ENCODE measurements around the gene FCRL6.

Gene FCRL6

GRCh38 chr1:159831412-159832141 is 29.4 kb downstream of the FCRL6 start:
- H3K4me3 ChIP-seq (ENCODE audit: low read depth, low read length), result no peak overlapping the region
- no peaks in the 10 kb centered on the region for H3K9me3 ChIP-seq
- TF ChIP-seq CTCF (IDR thresholded peaks at IDR 0.05; ENCODE audit: low read depth, low read length), result no peak
- H3K27me3 ChIP-seq, result no peaks in the 10 kb centered on the region
- DNase-seq, result no peak
- H3K4me1 ChIP-seq, result no peaks in the 10 kb centered on the region; the same call in 1 of the 2 replicates
- H3K36me3 ChIP-seq, result no peaks in the 10 kb centered on the region

GRCh38 chr1:159832309-159832708 is 30.1 kb downstream of the FCRL6 start:
- TF ChIP-seq CTCF (IDR thresholded peaks at IDR 0.05; ENCODE audit: low read depth, low read length), result no peak
- H3K9me3 ChIP-seq, result no peaks in the 10 kb centered on the region
- no peaks in the 10 kb centered on the region for H3K27me3 ChIP-seq
- no peak overlapping the region for H3K4me3 ChIP-seq (ENCODE audit: low read depth, low read length)
- DNase-seq, result no peak
- no peaks in the 10 kb centered on the region for H3K36me3 ChIP-seq
- H3K4me1 ChIP-seq, result no peaks in the 10 kb centered on the region; the same call in 1 of the 2 replicates

GRCh38 chr1:159835356-159835755 is 33.2 kb downstream of the FCRL6 start:
- DNase-seq, result no peak
- Histone ChIP-seq H3K4me3 (ENCODE audit: low read depth, low read length) (no peak overlapping the region), H3K9me3 (no peaks in the 10 kb centered on the region), H3K36me3 (no peaks in the 10 kb centered on the region), H3K27me3 (no peaks in the 10 kb centered on the region), H3K4me1 (no peaks in the 10 kb centered on the region; the same call in 1 of the 2 replicates)
- no peak for TF ChIP-seq CTCF (IDR thresholded peaks at IDR 0.05; ENCODE audit: low read depth, low read length)

- TF ChIP-seq CTCF (IDR thresholded peaks at IDR 0.05; ENCODE audit: low read depth, low read length), result peak; percentile 44
- Histone ChIP-seq H3K4me1 (no peaks in the 10 kb centered on the region; the same call in 1 of the 2 replicates), H3K4me3 (ENCODE audit: low read depth, low read length) (no peak overlapping the region), H3K9me3 (no peaks in the 10 kb centered on the region), H3K36me3 (no peaks in the 10 kb centered on the region), H3K27me3 (no peaks in the 10 kb centered on the region)
- no peak for DNase-seq
Observed at GRCh38 chr1:159835862-159836525, 33.8 kb downstream of the FCRL6 start.

- Histone ChIP-seq H3K27me3 (no peaks in the 10 kb centered on the region), H3K4me1 (no peaks in the 10 kb centered on the region), H3K9me3 (no peaks in the 10 kb centered on the region), H3K36me3 (no peaks in the 10 kb centered on the region), H3K4me3 (ENCODE audit: low read depth, low read length) (no peak overlapping the region)
- no peak for TF ChIP-seq CTCF (IDR thresholded peaks at IDR 0.05; ENCODE audit: low read depth, low read length)
- no peak for DNase-seq
Observed at GRCh38 chr1:159838715-159839114, 36.6 kb downstream of the FCRL6 start.
